NK-92 (cell line): ENCODE data around the gene LECT2.

Source experiments
- DNase-seq: peaks from one replicate; lab custom pipeline; 2025; ENCODE audit not compliant: unreplicated experiment; lab: John Stamatoyannopoulos, UW

Gene LECT2

GRCh38 chr5:135978993-135979392 is 24.2 kb upstream of the LECT2 start:
- DNase-seq = no peak

- DNase-seq = no peak
Measured at GRCh38 chr5:135978212-135978631, 23.4 kb upstream of the LECT2 start.

- DNase-seq = no peak
Measured at GRCh38 chr5:135977375-135977928, 22.7 kb upstream of the LECT2 start.

- DNase-seq = no peak
Measured at GRCh38 chr5:135976216-135976615, 21.4 kb upstream of the LECT2 start.

GRCh38 chr5:135975122-135975521 is 20.3 kb upstream of the LECT2 start:
- DNase-seq = no peak

GRCh38 chr5:135974021-135974600 is 19.3 kb upstream of the LECT2 start:
- DNase-seq = no peak

GRCh38 chr5:135973323-135974020 is 18.7 kb upstream of the LECT2 start:
- no peak for DNase-seq

GRCh38 chr5:135971701-135972100 is 16.9 kb upstream of the LECT2 start:
- DNase-seq = no peak

GRCh38 chr5:135966790-135967189 is 12.0 kb upstream of the LECT2 start:
- no peak for DNase-seq

- no peak for DNase-seq
Measured at GRCh38 chr5:135966165-135966564, 11.4 kb upstream of the LECT2 start.

- no peak for DNase-seq
Measured at GRCh38 chr5:135965504-135965903, 10.7 kb upstream of the LECT2 start.

GRCh38 chr5:135964670-135965320 is 10.0 kb upstream of the LECT2 start:
- no peak for DNase-seq

GRCh38 chr5:135955525-135955924 is 742 bp upstream of the LECT2 start:
- DNase-seq = no peak

- DNase-seq = no peak
Measured at GRCh38 chr5:135953850-135954249, 933 bp downstream of the LECT2 start.

GRCh38 chr5:135952683-135953082 is 2.1 kb downstream of the LECT2 start:
- DNase-seq = no peak

GRCh38 chr5:135951807-135952206 is 3.0 kb downstream of the LECT2 start:
- DNase-seq = no peak

GRCh38 chr5:135951257-135951656 is 3.5 kb downstream of the LECT2 start:
- no peak for DNase-seq

GRCh38 chr5:135950611-135951010 is 4.2 kb downstream of the LECT2 start:
- no peak for DNase-seq

- DNase-seq = no peak
Measured at GRCh38 chr5:135944967-135945560, 9.7 kb downstream of the LECT2 start.

- DNase-seq = no peak
Measured at GRCh38 chr5:135944564-135944963, 10.2 kb downstream of the LECT2 start.

- DNase-seq = no peak
Measured at GRCh38 chr5:135942202-135942771, 12.5 kb downstream of the LECT2 start.
